ENCODE measurements around the gene RRP15.

GRCh38 chr1:218255090-218255489 is 30.0 kb upstream of the RRP15 start:
- TF ChIP-seq TAF1 (IDR thresholded peaks at IDR 0.05; ENCODE audit: control insufficient read depth, extremely low read depth, insufficient read depth, low read length, severe bottlenecking) (no peak), C11orf30 (IDR thresholded peaks at IDR 0.05; ENCODE audit: low read depth) (no peak), UBTF (IDR thresholded peaks at IDR 0.05; ENCODE audit: borderline replicate concordance in 1 of 2, low read depth in 2 of 2, low read length in 2 of 2) (no peak), PREB (CRISPR knock-in tag; IDR thresholded peaks at IDR 0.05) (no peak), RCOR1 (IDR thresholded peaks at IDR 0.05; ENCODE audit: borderline replicate concordance in 1 of 2, low read depth in 2 of 2, low read length in 2 of 2) (no peak), FOXA3 (CRISPR knock-in tag; conservative IDR thresholded peaks at IDR 0.05 in 1 of 2, IDR thresholded peaks at IDR 0.05 in 1 of 2) (no peak), CTCF (IDR thresholded peaks at IDR 0.05 in 2 of 3, conservative IDR thresholded peaks at IDR 0.05 in 1 of 3; ENCODE audit: insufficient read depth in 2 of 3, low read depth in 1 of 3, low read length in 3 of 3) (no peak), ZNF589 (CRISPR knock-in tag; IDR thresholded peaks at IDR 0.05; ENCODE audit: low read depth) (no peak), PATZ1 (CRISPR knock-in tag; IDR thresholded peaks at IDR 0.05; ENCODE audit: borderline replicate concordance) (no peak)

All from K562 (cell line).